ENCODE results near the gene GPD2.

DNA sequence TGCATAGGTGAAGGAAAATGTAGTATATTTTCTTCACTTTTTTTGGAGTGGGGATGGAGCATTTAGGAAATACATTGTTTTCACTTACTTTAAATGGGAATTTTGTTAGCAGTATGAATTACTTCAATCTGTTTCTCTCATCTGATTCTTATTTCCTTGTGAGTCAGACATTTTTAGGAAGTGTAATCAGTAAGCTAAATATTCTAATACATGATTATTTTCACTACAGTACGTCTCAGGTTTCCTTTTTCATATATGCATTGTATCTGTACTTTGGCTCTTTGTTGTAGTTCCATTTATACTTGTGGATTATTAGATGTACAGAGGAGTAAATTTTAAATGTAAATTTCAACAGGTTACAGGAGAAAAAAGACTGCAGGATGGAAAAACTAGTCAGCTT, 27.9 kb downstream of the GPD2 start:
- TF ChIP-seq, protein P1, sequence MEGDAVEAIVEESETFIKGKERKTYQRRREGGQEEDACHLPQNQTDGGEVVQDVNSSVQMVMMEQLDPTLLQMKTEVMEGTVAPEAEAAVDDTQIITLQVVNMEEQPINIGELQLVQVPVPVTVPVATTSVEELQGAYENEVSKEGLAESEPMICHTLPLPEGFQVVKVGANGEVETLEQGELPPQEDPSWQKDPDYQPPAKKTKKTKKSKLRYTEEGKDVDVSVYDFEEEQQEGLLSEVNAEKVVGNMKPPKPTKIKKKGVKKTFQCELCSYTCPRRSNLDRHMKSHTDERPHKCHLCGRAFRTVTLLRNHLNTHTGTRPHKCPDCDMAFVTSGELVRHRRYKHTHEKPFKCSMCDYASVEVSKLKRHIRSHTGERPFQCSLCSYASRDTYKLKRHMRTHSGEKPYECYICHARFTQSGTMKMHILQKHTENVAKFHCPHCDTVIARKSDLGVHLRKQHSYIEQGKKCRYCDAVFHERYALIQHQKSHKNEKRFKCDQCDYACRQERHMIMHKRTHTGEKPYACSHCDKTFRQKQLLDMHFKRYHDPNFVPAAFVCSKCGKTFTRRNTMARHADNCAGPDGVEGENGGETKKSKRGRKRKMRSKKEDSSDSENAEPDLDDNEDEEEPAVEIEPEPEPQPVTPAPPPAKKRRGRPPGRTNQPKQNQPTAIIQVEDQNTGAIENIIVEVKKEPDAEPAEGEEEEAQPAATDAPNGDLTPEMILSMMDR (conservative IDR thresholded peaks at IDR 0.05; ENCODE audit: low read length), result no peak
- TF ChIP-seq EZH2phosphoT487 (IDR thresholded peaks at IDR 0.05; ENCODE audit: borderline replicate concordance), result no peak
